Measurements from ENCODE around the gene NDUFA7. TPM values are rescaled to one million over a fixed set of nuclear protein-coding genes. Genes with fewer than 3 reads are reported as not detected.

Gene NDUFA7
- total RNA-seq, 1 experiment from 2014 or later, result 73.0 TPM

- no peak overlapping the region for H3K18ac ChIP-seq (ENCODE audit: insufficient read length, low read depth, low read length)
- H3K23ac ChIP-seq (ENCODE audit: insufficient read length, low read depth, low read length), result no peak overlapping the region
- no peak overlapping the region for H4K5ac ChIP-seq (ENCODE audit: insufficient read length, low read depth, low read length)
- H3K36me3 Mint-ChIP-seq (ENCODE audit: insufficient read depth in 1 of 3, low read depth in 3 of 3), result 0 out of 7 replicates have a peak, but pooled peaks cover 0 to 5% (median 0%) of the 10 kb centered on the region in 3 experiments
- no peak overlapping the region for H2AK5ac ChIP-seq (ENCODE audit: insufficient read length, low read length)
- no peak overlapping the region for H3K14ac ChIP-seq (ENCODE audit: insufficient read depth, low read length)
- H2AFZ ChIP-seq (ENCODE audit: low read length), result no peak overlapping the region
- H3K9ac ChIP-seq (ENCODE audit: extremely low read depth, insufficient read length, low read length), result no peak overlapping the region
- H3K4ac ChIP-seq (ENCODE audit: low read depth, low read length), result no peak overlapping the region
- no peak overlapping the region for H3K56ac ChIP-seq (ENCODE audit: insufficient read length, low read depth, low read length)
- H3K27ac ChIP-seq (ENCODE audit: insufficient read length, low read depth, low read length), result no peak overlapping the region
- no peak overlapping the region; a peak in 1 of 5 replicates for H3K4me3 Mint-ChIP-seq
- H3K4me2 ChIP-seq (ENCODE audit: insufficient read depth, insufficient read length, low read length), result no peak overlapping the region
- H4K20me1 ChIP-seq (ENCODE audit: control insufficient read depth, insufficient read depth, insufficient read length), result no peaks in the 10 kb centered on the region
- H2BK12ac ChIP-seq (ENCODE audit: insufficient read length, low read depth, low read length), result no peak overlapping the region
- H2BK5ac ChIP-seq (ENCODE audit: insufficient read length, low read length), result no peak overlapping the region
- H3K9me3 ChIP-seq (ENCODE audit: control insufficient read depth, low read depth, low read length), result no peaks in the 10 kb centered on the region
- WGBS (ENCODE audit: extremely low coverage, insufficient read length, low lambda C conversion rate), result no CpG with 5 or more reads among the region's 3 CpGs
- H3K27ac Mint-ChIP-seq, result no peak overlapping the region
- DNase-seq, result no peak
- H3K9me3 Mint-ChIP-seq, result peaks cover 0 to 3% of the 10 kb centered on the region in 2 experiments; a peak in 1 of 5 replicates
- H4K91ac ChIP-seq (ENCODE audit: insufficient read length, low read depth, low read length), result no peak overlapping the region
- peaks cover 6% of the 10 kb centered on the region for H3K27me3 Mint-ChIP-seq (ENCODE audit: low read depth)
- no peaks in the 10 kb centered on the region for H3K79me1 ChIP-seq (ENCODE audit: insufficient read depth, low read depth, low read length, poor library complexity, severe bottlenecking)
- H3K23me2 ChIP-seq (ENCODE audit: insufficient read length, low read depth, low read length, poor library complexity, severe bottlenecking), result peaks cover 2% of the 10 kb centered on the region
- H3T11ph ChIP-seq (ENCODE audit: low read length), result no peak overlapping the region
- H2BK120ac ChIP-seq (ENCODE audit: low read depth, low read length, poor library complexity, severe bottlenecking), result no peak overlapping the region
- H2BK15ac ChIP-seq (ENCODE audit: low read depth, low read length), result no peak overlapping the region
- no peak overlapping the region for H4K8ac ChIP-seq (replicated peaks; ENCODE audit: insufficient read length, low read depth, low read length)
- TF ChIP-seq CTCF (conservative IDR thresholded peaks at IDR 0.05), result no peak
- H3K79me2 ChIP-seq (ENCODE audit: insufficient read depth, low read length), result no peaks in the 10 kb centered on the region
- no peaks in the 10 kb centered on the region for H3K27me3 ChIP-seq (ENCODE audit: insufficient read depth, low read length)
- no peak overlapping the region for H2BK20ac ChIP-seq (ENCODE audit: low read depth, low read length, poor library complexity, severe bottlenecking)
- H3K4me1 Mint-ChIP-seq, result peaks cover 12% of the 10 kb centered on the region in 2 experiments
- no peaks in the 10 kb centered on the region for H3K4me1 ChIP-seq (ENCODE audit: insufficient read depth, low read length)
These were observed 51.5 kb downstream of the NDUFA7 start for GRCh38 chr19:8269724-8270123.
